ENCODE results near the gene SCG5.

The SCG5 gene

GRCh38 chr15:32717426-32718226 is 76.1 kb downstream of the SCG5 start, which contains the start of gene GREM1:
Gene GREM1 (plus strand): TSS chr15:32718004. CDS start chr15:32730691, 12,687 bp downstream.
- TF ChIP-seq, protein P1, sequence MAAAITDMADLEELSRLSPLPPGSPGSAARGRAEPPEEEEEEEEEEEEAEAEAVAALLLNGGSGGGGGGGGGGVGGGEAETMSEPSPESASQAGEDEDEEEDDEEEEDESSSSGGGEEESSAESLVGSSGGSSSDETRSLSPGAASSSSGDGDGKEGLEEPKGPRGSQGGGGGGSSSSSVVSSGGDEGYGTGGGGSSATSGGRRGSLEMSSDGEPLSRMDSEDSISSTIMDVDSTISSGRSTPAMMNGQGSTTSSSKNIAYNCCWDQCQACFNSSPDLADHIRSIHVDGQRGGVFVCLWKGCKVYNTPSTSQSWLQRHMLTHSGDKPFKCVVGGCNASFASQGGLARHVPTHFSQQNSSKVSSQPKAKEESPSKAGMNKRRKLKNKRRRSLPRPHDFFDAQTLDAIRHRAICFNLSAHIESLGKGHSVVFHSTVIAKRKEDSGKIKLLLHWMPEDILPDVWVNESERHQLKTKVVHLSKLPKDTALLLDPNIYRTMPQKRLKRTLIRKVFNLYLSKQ (tag by site-specific recombination; IDR thresholded peaks at IDR 0.05; ENCODE audit: borderline replicate concordance), result no peak
- TF ChIP-seq ZSCAN16 (tag by site-specific recombination; IDR thresholded peaks at IDR 0.05) (no peak), ZNF248 (tag by site-specific recombination; IDR thresholded peaks at IDR 0.05) (no peak), GLI4 (tag by site-specific recombination; IDR thresholded peaks at IDR 0.05) (no peak), ZNF707 (tag by site-specific recombination; IDR thresholded peaks at IDR 0.05) (no peak), ZBTB11 (tag by site-specific recombination; conservative IDR thresholded peaks at IDR 0.05; ENCODE audit: low read depth) (no peak), ZNF354C (tag by site-specific recombination; IDR thresholded peaks at IDR 0.05; ENCODE audit: borderline replicate concordance, low read depth) (no peak), ZNF529 (tag by site-specific recombination; IDR thresholded peaks at IDR 0.05; ENCODE audit: insufficient replicate concordance) (no peak), ZNF677 (tag by site-specific recombination; IDR thresholded peaks at IDR 0.05) (no peak), BCL11A (tag by site-specific recombination; IDR thresholded peaks at IDR 0.05; ENCODE audit: low read depth) (no peak), ZNF366 (tag by site-specific recombination; conservative IDR thresholded peaks at IDR 0.05) (no peak), KLF17 (tag by site-specific recombination; IDR thresholded peaks at IDR 0.05) (no peak), ZNF394 (tag by site-specific recombination; IDR thresholded peaks at IDR 0.05; ENCODE audit: borderline replicate concordance) (no peak)
- TF ChIP-seq, protein P2, sequence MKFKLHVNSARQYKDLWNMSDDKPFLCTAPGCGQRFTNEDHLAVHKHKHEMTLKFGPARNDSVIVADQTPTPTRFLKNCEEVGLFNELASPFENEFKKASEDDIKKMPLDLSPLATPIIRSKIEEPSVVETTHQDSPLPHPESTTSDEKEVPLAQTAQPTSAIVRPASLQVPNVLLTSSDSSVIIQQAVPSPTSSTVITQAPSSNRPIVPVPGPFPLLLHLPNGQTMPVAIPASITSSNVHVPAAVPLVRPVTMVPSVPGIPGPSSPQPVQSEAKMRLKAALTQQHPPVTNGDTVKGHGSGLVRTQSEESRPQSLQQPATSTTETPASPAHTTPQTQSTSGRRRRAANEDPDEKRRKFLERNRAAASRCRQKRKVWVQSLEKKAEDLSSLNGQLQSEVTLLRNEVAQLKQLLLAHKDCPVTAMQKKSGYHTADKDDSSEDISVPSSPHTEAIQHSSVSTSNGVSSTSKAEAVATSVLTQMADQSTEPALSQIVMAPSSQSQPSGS (tag by site-specific recombination; IDR thresholded peaks at IDR 0.05; ENCODE audit: low read depth), result no peak
- TF ChIP-seq, protein P3, sequence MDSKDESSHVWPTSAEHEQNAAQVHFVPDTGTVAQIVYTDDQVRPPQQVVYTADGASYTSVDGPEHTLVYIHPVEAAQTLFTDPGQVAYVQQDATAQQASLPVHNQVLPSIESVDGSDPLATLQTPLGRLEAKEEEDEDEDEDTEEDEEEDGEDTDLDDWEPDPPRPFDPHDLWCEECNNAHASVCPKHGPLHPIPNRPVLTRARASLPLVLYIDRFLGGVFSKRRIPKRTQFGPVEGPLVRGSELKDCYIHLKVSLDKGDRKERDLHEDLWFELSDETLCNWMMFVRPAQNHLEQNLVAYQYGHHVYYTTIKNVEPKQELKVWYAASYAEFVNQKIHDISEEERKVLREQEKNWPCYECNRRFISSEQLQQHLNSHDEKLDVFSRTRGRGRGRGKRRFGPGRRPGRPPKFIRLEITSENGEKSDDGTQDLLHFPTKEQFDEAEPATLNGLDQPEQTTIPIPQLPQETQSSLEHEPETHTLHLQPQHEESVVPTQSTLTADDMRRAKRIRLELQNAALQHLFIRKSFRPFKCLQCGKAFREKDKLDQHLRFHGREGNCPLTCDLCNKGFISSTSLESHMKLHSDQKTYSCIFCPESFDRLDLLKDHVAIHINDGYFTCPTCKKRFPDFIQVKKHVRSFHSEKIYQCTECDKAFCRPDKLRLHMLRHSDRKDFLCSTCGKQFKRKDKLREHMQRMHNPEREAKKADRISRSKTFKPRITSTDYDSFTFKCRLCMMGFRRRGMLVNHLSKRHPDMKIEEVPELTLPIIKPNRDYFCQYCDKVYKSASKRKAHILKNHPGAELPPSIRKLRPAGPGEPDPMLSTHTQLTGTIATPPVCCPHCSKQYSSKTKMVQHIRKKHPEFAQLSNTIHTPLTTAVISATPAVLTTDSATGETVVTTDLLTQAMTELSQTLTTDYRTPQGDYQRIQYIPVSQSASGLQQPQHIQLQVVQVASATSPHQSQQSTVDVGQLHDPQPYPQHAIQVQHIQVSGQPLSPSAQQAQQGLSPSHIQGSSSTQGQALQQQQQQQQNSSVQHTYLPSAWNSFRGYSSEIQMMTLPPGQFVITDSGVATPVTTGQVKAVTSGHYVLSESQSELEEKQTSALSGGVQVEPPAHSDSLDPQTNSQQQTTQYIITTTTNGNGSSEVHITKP (tag by site-specific recombination; IDR thresholded peaks at IDR 0.05), result no peak
- Histone ChIP-seq H3K27ac (ENCODE audit: extremely low read depth, low read depth, low read length) (no peak within 1 kb of the TSS; the same call in 1 of the 2 replicates), H3K4me1 (ENCODE audit: control insufficient read depth, insufficient read depth, low read length) (peaks cover 2% of the 10 kb centered on the region; the same call in 1 of the 2 replicates), H3K9me3 (ENCODE audit: control insufficient read depth, insufficient read depth, low read depth, low read length) (no peaks in the 10 kb centered on the region), H3K36me3 (ENCODE audit: control insufficient read depth in 2 of 2, insufficient read depth in 1 of 2, low read length in 2 of 2) (no peaks in the 10 kb centered on the region), H3K4me3 (ENCODE audit: low read depth, low read length) (peak within 1 kb of the TSS; percentile 29)
- POLR2A ChIA-PET, result no interaction called here
- CTCF ChIA-PET, result no interaction called here
